ENCODE data around the gene AIFM3.

DNA sequence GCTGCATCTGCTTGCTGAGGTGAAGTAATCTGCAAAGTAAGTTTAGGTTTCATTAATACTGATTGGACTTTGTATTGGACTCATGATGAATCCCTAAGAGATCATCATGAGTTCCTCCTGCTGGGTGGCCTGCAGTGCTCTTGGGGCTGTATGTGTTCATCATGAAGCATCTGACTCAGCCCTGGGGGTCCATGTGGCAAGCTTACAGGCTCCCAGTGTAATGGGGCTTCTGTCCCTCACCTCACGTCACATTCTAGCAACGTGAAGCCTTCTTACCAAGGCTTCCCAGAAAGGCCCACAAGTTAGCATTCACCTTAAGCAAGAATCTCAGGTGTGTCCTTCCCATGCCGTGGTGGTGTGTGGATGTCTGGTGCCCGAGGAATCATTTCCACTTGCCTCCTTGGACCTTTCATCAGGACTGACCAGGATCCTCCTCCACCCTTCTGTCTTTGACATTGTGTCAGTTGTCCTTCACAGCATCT, 26.1 kb upstream of the AIFM3 start:
- TF ChIP-seq POLR2A (IDR thresholded peaks at IDR 0.05; ENCODE audit: low read length), result no peak
- no peak for TF ChIP-seq GATA1 (IDR thresholded peaks at IDR 0.05; ENCODE audit: low read depth, low read length)
